WTC11 (cell line): ENCODE data around the gene NR3C1. TPM values are rescaled to one million over a fixed set of nuclear protein-coding genes. Genes with fewer than 3 reads are reported as not detected.

Experiments
- ATAC-seq: fragments of 200-7000 bp; cut with Tn5 transposase; 2 replicates; pipeline ENCODE4 v1.10.0; 2021; ENCODE audit warnings: mild to moderate bottlenecking, moderate library complexity
- CTCF ChIA-PET: fragments of 300-600 bp; sonication (Branson Sonifier 250); formaldehyde crosslinking; loops from one replicate; lab custom pipeline; 2021; ENCODE audit warnings: antibody characterized with exemption; lab: Charles Lee
- POLR2A ChIA-PET: fragments of 350-600 bp; sonication (Branson Sonifier 250); formaldehyde crosslinking; loops from one replicate; lab custom pipeline; 2021; ENCODE audit warnings: antibody characterized with exemption; lab: Charles Lee
- DNase-seq: peaks from one replicate; pipeline ENCODE4 v3.0.0; 2021; ENCODE audit warnings: low spot score
- H3K27ac Mint-ChIP-seq: 2 replicates; pipeline ENCODE4 v1.8.0; 2021; ENCODE audit warnings: mixed read lengths
- H3K27me3 Mint-ChIP-seq: 2 replicates; pipeline ENCODE4 v1.8.0; 2021; ENCODE audit warnings: low read depth, mild to moderate bottlenecking, moderate library complexity, mixed read lengths
- H3K36me3 Mint-ChIP-seq: 2 replicates; pipeline ENCODE4 v1.8.0; 2021; ENCODE audit warnings: mixed read lengths
- H3K4me1 Mint-ChIP-seq: 2 replicates; pipeline ENCODE4 v1.8.0; 2022; ENCODE audit warnings: mixed read lengths
- H3K4me3 Mint-ChIP-seq: 2 replicates; pipeline ENCODE4 v1.8.0; 2021; ENCODE audit warnings: mild to moderate bottlenecking, moderate library complexity, mixed read lengths
- H3K9me3 Mint-ChIP-seq: 2 replicates; pipeline ENCODE4 v1.8.0; 2021; ENCODE audit warnings: mixed read lengths
- AR ChIP-seq: fragments of 250-450 bp; sonication (Bioruptor Pico); IDR thresholded peaks from 2 replicates; pipeline ENCODE4 v1.9.0; 2021; ENCODE audit warnings: mild to moderate bottlenecking
- ATF1 ChIP-seq: sonication (generic); formaldehyde crosslinking; IDR thresholded peaks from 2 replicates; pipeline ENCODE4 v1.8.1; 2023; ENCODE audit warnings: mild to moderate bottlenecking, moderate library complexity, missing genetic modification reagents
- ESRRA ChIP-seq: sonication (generic); formaldehyde crosslinking; IDR thresholded peaks from 2 replicates; pipeline ENCODE4 v1.8.1; 2022; ENCODE audit warnings: mild to moderate bottlenecking, missing genetic modification reagents, borderline replicate concordance
- FOXJ3 ChIP-seq: sonication (generic); formaldehyde crosslinking; IDR thresholded peaks from 2 replicates; pipeline ENCODE4 v1.9.0; 2021; ENCODE audit warnings: missing genetic modification reagents, mild to moderate bottlenecking, borderline replicate concordance
- FOXK1 ChIP-seq: sonication (generic); formaldehyde crosslinking; IDR thresholded peaks from 2 replicates; pipeline ENCODE4 v1.8.0; 2022; ENCODE audit warnings: mild to moderate bottlenecking, moderate library complexity, missing genetic modification reagents
- MLX ChIP-seq: sonication (generic); formaldehyde crosslinking; IDR thresholded peaks from 2 replicates; pipeline ENCODE4 v1.8.1; 2023; ENCODE audit warnings: mild to moderate bottlenecking, missing genetic modification reagents, moderate library complexity
- NFE2L1 ChIP-seq: sonication (generic); formaldehyde crosslinking; IDR thresholded peaks from 2 replicates; pipeline ENCODE4 v1.8.1; 2023; ENCODE audit warnings: missing genetic modification reagents
- RELA ChIP-seq: sonication (generic); formaldehyde crosslinking; IDR thresholded peaks from 2 replicates; pipeline ENCODE4 v1.8.1; 2022; ENCODE audit warnings: missing genetic modification reagents, mild to moderate bottlenecking, borderline replicate concordance
- TEAD4 ChIP-seq: sonication (generic); formaldehyde crosslinking; IDR thresholded peaks from 2 replicates; pipeline ENCODE4 v1.8.0; 2022; ENCODE audit warnings: mild to moderate bottlenecking, missing genetic modification reagents
- USF1 ChIP-seq: sonication (generic); formaldehyde crosslinking; IDR thresholded peaks from 2 replicates; pipeline ENCODE4 v1.8.0; 2022; ENCODE audit warnings: mild to moderate bottlenecking, missing genetic modification reagents
- USF2 ChIP-seq: sonication (generic); formaldehyde crosslinking; IDR thresholded peaks from 2 replicates; pipeline ENCODE4 v1.8.1; 2023; ENCODE audit warnings: mild to moderate bottlenecking, missing genetic modification reagents, moderate library complexity
- ZNF121 ChIP-seq: sonication (generic); formaldehyde crosslinking; IDR thresholded peaks from 2 replicates; pipeline ENCODE4 v1.8.0; 2023; ENCODE audit warnings: missing genetic modification reagents
- ZNF281 ChIP-seq: sonication (generic); formaldehyde crosslinking; IDR thresholded peaks from 2 replicates; pipeline ENCODE4 v1.8.0; 2023; ENCODE audit warnings: mild to moderate bottlenecking, missing genetic modification reagents
- ZNF317 ChIP-seq: sonication (generic); formaldehyde crosslinking; IDR thresholded peaks from 2 replicates; pipeline ENCODE4 v1.8.1; 2023; ENCODE audit warnings: low read depth, mild to moderate bottlenecking, moderate library complexity, missing genetic modification reagents, borderline replicate concordance
- ZSCAN18 ChIP-seq: fragments of 250-450 bp; sonication (Bioruptor Pico); IDR thresholded peaks from 2 replicates; pipeline ENCODE4 v2.1.2; 2022; ENCODE audit warnings: mild to moderate bottlenecking, moderate library complexity
- total RNA-seq: library from RNA; stranded (reverse); gene quantifications from 3 replicates; pipeline ENCODE4 v1.2.3, GENCODE V29; 2021

NR3C1 gene
- total RNA-seq, 1 experiment from 2014 or later, result 15.0 TPM

- Mint-ChIP-seq H3K27me3 (no peaks in the 10 kb centered on the region; the same call in 1 of the 2 replicates), H3K4me3 (no peak overlapping the region), H3K27ac (no peak overlapping the region), H3K4me1 (peaks cover 6% of the 10 kb centered on the region; the same call in 1 of the 2 replicates), H3K36me3 (no peaks in the 10 kb centered on the region), H3K9me3 (no peaks in the 10 kb centered on the region)
- TF ChIP-seq FOXK1, result no peak
- no peak for TF ChIP-seq ZNF317 (CRISPR knock-in tag)
- no peak for TF ChIP-seq ZNF281 (CRISPR knock-in tag)
- CTCF ChIA-PET, result no interaction called here
- POLR2A ChIA-PET, result no interaction called here
- DNase-seq (no peak), ATAC-seq (no peak)
Observed at GRCh38 chr5:143254819-143255218, 148.7 kb downstream of the NR3C1 start.

- H3K4me3 Mint-ChIP-seq, result no peak overlapping the region
Observed at GRCh38 chr5:143251946-143252345, 151.5 kb downstream of the NR3C1 start.

More at GRCh38 chr5:143251946-143252345, 151.5 kb downstream of the NR3C1 start:
- TF ChIP-seq FOXJ3 (CRISPR knock-in tag), result no peak
- no peak for TF ChIP-seq ZNF121 (CRISPR knock-in tag)
- no peak for TF ChIP-seq NFE2L1
- no peak for TF ChIP-seq ATF1 (CRISPR knock-in tag)
- no peak for TF ChIP-seq RELA (CRISPR knock-in tag)
- TF ChIP-seq ZSCAN18 (CRISPR knock-in tag), result no peak
- no peak for TF ChIP-seq TEAD4
- TF ChIP-seq ESRRA (CRISPR knock-in tag), result no peak
- TF ChIP-seq AR (CRISPR knock-in tag), result no peak
- TF ChIP-seq MLX (CRISPR knock-in tag), result no peak
- no peak for TF ChIP-seq USF1
- TF ChIP-seq USF2 (CRISPR knock-in tag), result no peak
- TF ChIP-seq, all 79 proteins: peak for 0
- Mint-ChIP-seq H3K4me1 (0 out of 2 replicates have a peak, but pooled peaks cover 3% of the 10 kb centered on the region), H3K27ac (no peak overlapping the region), H3K36me3 (no peaks in the 10 kb centered on the region), H3K27me3 (no peaks in the 10 kb centered on the region; the same call in 1 of the 2 replicates), H3K9me3 (peaks cover 12% of the 10 kb centered on the region)
- DNase-seq (no peak), ATAC-seq (no peak)
- CTCF ChIA-PET, result no interaction called here
- POLR2A ChIA-PET, result no interaction called here
